WTC11 (cell line): ENCODE data around the gene UNC119. TPM values are rescaled to one million over a fixed set of nuclear protein-coding genes. Genes with fewer than 3 reads are reported as not detected.

Experiments
- ATAC-seq: fragments of 200-7000 bp; cut with Tn5 transposase; 2 replicates; pipeline ENCODE4 v1.10.0; 2021; ENCODE audit warnings: mild to moderate bottlenecking, moderate library complexity
- CTCF ChIA-PET: fragments of 300-600 bp; sonication (Branson Sonifier 250); formaldehyde crosslinking; loops from one replicate; lab custom pipeline; 2021; ENCODE audit warnings: antibody characterized with exemption; lab: Charles Lee
- POLR2A ChIA-PET: fragments of 350-600 bp; sonication (Branson Sonifier 250); formaldehyde crosslinking; loops from one replicate; lab custom pipeline; 2021; ENCODE audit warnings: antibody characterized with exemption; lab: Charles Lee
- DNase-seq: peaks from one replicate; pipeline ENCODE4 v3.0.0; 2021; ENCODE audit warnings: low spot score
- H3K27ac Mint-ChIP-seq: 2 replicates; pipeline ENCODE4 v1.8.0; 2021; ENCODE audit warnings: mixed read lengths
- H3K27me3 Mint-ChIP-seq: 2 replicates; pipeline ENCODE4 v1.8.0; 2021; ENCODE audit warnings: low read depth, mild to moderate bottlenecking, moderate library complexity, mixed read lengths
- H3K36me3 Mint-ChIP-seq: 2 replicates; pipeline ENCODE4 v1.8.0; 2021; ENCODE audit warnings: mixed read lengths
- H3K4me1 Mint-ChIP-seq: 2 replicates; pipeline ENCODE4 v1.8.0; 2022; ENCODE audit warnings: mixed read lengths
- H3K4me3 Mint-ChIP-seq: 2 replicates; pipeline ENCODE4 v1.8.0; 2021; ENCODE audit warnings: mild to moderate bottlenecking, moderate library complexity, mixed read lengths
- H3K9me3 Mint-ChIP-seq: 2 replicates; pipeline ENCODE4 v1.8.0; 2021; ENCODE audit warnings: mixed read lengths
- CREM ChIP-seq: sonication (generic); formaldehyde crosslinking; IDR thresholded peaks from 2 replicates; pipeline ENCODE4 v1.8.1; 2022; ENCODE audit warnings: mild to moderate bottlenecking, missing genetic modification reagents, moderate library complexity
- FOXP1 ChIP-seq: sonication (generic); formaldehyde crosslinking; IDR thresholded peaks from 2 replicates; pipeline ENCODE4 v1.8.0; 2022; ENCODE audit warnings: missing genetic modification reagents, mild to moderate bottlenecking, moderate library complexity, borderline replicate concordance
- JAZF1 ChIP-seq: fragments of 250-450 bp; sonication (Bioruptor Pico); IDR thresholded peaks from 2 replicates; pipeline ENCODE4 v1.9.0; 2021; ENCODE audit warnings: moderate library complexity, mild to moderate bottlenecking, inconsistent platforms
- SMAD3 ChIP-seq: sonication (generic); formaldehyde crosslinking; IDR thresholded peaks from 2 replicates; pipeline ENCODE4 v1.8.0; 2022; ENCODE audit warnings: missing genetic modification reagents, mild to moderate bottlenecking, borderline replicate concordance
- TCF7 ChIP-seq: sonication (generic); formaldehyde crosslinking; IDR thresholded peaks from 2 replicates; pipeline ENCODE4 v1.8.0; 2022; ENCODE audit warnings: mild to moderate bottlenecking, low read depth, missing genetic modification reagents, moderate library complexity
- ZNF219 ChIP-seq: sonication (generic); formaldehyde crosslinking; IDR thresholded peaks from 2 replicates; pipeline ENCODE4 v1.8.0; 2023; ENCODE audit warnings: missing genetic modification reagents, mild to moderate bottlenecking, borderline replicate concordance
- total RNA-seq: library from RNA; stranded (reverse); gene quantifications from 3 replicates; pipeline ENCODE4 v1.2.3, GENCODE V29; 2021
- TF ChIP-seq, protein P1 (sequence below): sonication (generic); formaldehyde crosslinking; IDR thresholded peaks from 2 replicates; pipeline ENCODE4 v1.8.1; 2023; ENCODE audit warnings: mild to moderate bottlenecking, missing genetic modification reagents
- TF ChIP-seq, protein P2 (sequence below): sonication (generic); formaldehyde crosslinking; IDR thresholded peaks from 2 replicates; pipeline ENCODE4 v1.8.1; 2022; ENCODE audit warnings: mild to moderate bottlenecking, missing genetic modification reagents, moderate library complexity, borderline replicate concordance
- TF ChIP-seq, protein P3 (sequence below): fragments of 200-600 bp; IDR thresholded peaks from 2 replicates; pipeline ENCODE4 v1.8.0; 2022; ENCODE audit warnings: antibody characterized with exemption

The UNC119 gene
- total RNA-seq, 1 experiment from 2014 or later = 59.6 TPM

DNA sequence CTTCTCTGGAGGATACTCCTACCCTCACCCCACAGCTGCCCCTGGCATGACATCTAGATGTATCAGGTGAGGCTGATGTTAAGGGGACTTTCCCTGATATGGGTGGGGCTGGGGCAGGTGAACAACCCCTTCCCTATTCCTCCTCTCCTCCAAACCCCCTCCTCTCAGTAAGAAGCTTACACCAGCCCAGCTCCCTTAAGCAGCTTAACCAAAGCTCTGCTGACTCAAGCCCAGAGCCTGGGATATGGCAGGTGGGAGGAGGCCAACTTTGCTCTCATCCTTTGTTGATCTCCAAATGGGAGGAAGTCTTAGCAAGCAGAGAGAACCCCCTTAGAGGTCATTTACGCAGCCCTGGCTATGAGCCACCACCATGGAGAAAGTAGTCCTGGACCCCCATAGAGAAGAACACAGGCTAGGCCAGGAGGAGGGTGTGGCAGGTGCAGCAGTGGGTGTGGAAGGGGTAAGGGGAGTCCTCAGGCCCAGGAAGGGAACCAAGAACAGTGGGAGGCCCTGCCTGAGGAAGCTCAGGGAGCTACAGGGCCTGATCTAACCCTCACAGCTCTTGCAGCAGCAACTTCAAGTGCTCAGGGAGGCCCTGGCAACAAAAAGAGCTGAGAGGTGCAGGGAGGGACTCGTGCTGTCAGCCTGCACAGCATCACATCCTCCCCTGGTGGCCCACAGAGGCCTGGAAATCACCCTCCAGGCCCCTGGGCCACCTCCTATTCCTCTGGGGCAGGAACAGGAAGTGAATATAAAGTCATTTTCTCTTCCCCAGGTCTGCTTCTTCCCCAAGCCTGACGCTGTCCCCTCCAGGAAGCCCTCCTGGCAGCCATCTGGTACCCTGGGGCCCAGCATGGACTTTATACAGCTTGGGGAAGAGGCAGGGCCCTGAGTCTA lies 2.9 kb downstream of the UNC119 start:
- H3K36me3 Mint-ChIP-seq = peaks cover 10% of the 10 kb centered on the region
- no peak overlapping the region for H3K27ac Mint-ChIP-seq
- H3K27me3 Mint-ChIP-seq = no peaks in the 10 kb centered on the region
- DNase-seq (no peak), ATAC-seq (no peak)
- POLR2A ChIA-PET = no interaction called here
- CTCF ChIA-PET = interaction anchor here (0.7 to 5.2 kb wide), 7 partner anchors 8 to 214 kb away, joined by 3 to 26 read pairs (median 4); partner anchors contain the start of genes ALDOC, IFT20 and TNFAIP1
- H3K4me3 Mint-ChIP-seq = no peak overlapping the region
- H3K9me3 Mint-ChIP-seq = no peaks in the 10 kb centered on the region
- TF ChIP-seq JAZF1 (CRISPR knock-in tag) = no peak
- TF ChIP-seq TCF7 (CRISPR knock-in tag) = no peak
- TF ChIP-seq, all 79 proteins: peak for 0
- peaks cover 34% of the 10 kb centered on the region for H3K4me1 Mint-ChIP-seq

DNA sequence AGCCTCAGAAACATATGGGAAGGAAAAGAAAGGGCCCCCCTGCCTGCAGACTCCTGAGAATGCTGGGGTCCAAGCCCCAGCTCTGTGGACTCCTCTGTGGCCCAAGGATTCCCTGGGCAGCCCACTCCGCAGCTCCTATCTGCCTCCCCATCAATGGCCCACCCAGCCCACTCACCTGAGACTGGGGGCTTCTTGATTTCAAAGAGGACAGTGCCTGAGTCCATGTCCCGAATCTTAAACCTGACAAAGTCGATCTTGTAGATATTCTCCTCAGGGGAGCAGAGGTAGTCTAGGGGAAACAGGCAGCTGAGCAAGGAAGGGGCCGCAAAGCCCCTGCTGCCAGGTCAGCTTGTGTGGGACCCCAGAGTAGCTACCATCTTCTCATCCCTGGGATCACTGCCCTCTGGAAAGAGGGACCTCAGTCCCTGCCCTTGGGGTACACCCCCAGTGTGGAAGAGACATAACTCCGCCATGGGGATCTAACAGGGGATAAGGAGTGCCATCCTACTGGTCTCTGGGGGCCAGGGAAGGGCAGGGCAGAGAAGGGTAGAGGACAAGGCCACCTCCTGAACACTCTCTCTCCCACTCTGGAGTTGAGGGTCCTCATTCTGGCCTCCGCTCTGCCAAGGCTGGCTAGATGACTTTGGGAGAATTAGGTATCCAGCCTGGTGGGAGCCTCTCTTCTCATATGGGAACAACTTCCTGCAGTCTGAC lies 3.9 kb downstream of the UNC119 start:
- Mint-ChIP-seq H3K4me3 (no peak overlapping the region), H3K4me1 (peaks cover 39% of the 10 kb centered on the region), H3K27ac (no peak overlapping the region), H3K36me3 (peaks cover 1% of the 10 kb centered on the region), H3K27me3 (no peaks in the 10 kb centered on the region), H3K9me3 (no peaks in the 10 kb centered on the region)
- DNase-seq (no peak), ATAC-seq (no peak)
- ChIA-PET CTCF (interaction anchor here (0.6 to 5.2 kb wide), 10 partner anchors 17 to 213 kb away, joined by 3 to 26 read pairs (median 4); partner anchors contain the start of genes ALDOC, IFT20, PIGS and TNFAIP1), POLR2A (no interaction called here)
- TF ChIP-seq ZNF219 = no peak
- TF ChIP-seq, protein P1, sequence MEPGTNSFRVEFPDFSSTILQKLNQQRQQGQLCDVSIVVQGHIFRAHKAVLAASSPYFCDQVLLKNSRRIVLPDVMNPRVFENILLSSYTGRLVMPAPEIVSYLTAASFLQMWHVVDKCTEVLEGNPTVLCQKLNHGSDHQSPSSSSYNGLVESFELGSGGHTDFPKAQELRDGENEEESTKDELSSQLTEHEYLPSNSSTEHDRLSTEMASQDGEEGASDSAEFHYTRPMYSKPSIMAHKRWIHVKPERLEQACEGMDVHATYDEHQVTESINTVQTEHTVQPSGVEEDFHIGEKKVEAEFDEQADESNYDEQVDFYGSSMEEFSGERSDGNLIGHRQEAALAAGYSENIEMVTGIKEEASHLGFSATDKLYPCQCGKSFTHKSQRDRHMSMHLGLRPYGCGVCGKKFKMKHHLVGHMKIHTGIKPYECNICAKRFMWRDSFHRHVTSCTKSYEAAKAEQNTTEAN (CRISPR knock-in tag) = no peak
- TF ChIP-seq SMAD3 (CRISPR knock-in tag) = no peak
- no peak for TF ChIP-seq CREM (CRISPR knock-in tag)

DNA sequence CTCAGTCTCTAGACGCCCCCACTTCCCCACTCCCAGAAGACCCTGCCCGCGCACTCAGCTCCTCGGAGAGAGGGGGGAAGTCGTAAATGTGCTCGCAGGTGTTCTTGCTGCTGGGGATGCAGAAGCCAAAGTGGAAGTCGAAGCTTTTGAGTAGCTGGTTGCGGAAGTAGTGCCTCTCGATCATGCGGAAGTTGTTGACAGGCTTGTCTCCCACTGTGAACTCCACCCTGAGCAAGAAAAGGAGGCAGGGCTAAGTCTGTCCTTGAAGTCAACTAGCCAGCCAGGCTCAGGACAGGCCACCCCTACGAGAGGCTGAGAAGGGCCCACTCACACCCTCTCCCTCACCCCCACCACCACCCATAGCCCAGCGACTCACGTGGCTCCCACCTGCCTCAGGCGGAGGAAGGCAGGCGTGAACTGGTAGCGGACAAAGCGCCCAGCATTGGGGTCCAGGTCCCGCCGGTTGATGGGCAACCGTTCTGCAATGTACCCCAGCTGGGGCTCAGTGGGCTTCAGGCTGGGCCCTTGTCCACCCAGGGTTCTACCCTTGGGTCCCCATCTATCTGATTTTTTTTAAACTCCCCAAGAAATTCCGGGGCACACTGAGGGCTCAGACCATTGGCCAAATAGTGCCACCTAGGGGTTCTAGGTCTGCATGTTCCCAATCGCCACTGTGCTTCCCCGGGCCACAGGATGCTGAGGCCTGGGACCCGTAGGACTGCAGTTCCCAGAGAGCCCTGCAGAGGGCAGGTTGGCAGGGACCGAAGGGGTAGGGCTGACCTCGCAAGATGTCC lies 4.6 kb downstream of the UNC119 start:
- Mint-ChIP-seq H3K36me3 (no peaks in the 10 kb centered on the region), H3K27ac (no peak overlapping the region), H3K4me3 (no peak overlapping the region), H3K27me3 (no peaks in the 10 kb centered on the region), H3K4me1 (peaks cover 34% of the 10 kb centered on the region), H3K9me3 (no peaks in the 10 kb centered on the region)
- POLR2A ChIA-PET = no interaction called here
- ATAC-seq (peak; percentile 70), DNase-seq (peak; percentile 93)
- TF ChIP-seq, protein P2, sequence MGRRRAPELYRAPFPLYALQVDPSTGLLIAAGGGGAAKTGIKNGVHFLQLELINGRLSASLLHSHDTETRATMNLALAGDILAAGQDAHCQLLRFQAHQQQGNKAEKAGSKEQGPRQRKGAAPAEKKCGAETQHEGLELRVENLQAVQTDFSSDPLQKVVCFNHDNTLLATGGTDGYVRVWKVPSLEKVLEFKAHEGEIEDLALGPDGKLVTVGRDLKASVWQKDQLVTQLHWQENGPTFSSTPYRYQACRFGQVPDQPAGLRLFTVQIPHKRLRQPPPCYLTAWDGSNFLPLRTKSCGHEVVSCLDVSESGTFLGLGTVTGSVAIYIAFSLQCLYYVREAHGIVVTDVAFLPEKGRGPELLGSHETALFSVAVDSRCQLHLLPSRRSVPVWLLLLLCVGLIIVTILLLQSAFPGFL (CRISPR knock-in tag) = no peak
- 0 out of 2 replicates have a peak, but pooled peaks have one; percentile 35 for TF ChIP-seq FOXP1 (CRISPR knock-in tag)
- TF ChIP-seq, protein P3, sequence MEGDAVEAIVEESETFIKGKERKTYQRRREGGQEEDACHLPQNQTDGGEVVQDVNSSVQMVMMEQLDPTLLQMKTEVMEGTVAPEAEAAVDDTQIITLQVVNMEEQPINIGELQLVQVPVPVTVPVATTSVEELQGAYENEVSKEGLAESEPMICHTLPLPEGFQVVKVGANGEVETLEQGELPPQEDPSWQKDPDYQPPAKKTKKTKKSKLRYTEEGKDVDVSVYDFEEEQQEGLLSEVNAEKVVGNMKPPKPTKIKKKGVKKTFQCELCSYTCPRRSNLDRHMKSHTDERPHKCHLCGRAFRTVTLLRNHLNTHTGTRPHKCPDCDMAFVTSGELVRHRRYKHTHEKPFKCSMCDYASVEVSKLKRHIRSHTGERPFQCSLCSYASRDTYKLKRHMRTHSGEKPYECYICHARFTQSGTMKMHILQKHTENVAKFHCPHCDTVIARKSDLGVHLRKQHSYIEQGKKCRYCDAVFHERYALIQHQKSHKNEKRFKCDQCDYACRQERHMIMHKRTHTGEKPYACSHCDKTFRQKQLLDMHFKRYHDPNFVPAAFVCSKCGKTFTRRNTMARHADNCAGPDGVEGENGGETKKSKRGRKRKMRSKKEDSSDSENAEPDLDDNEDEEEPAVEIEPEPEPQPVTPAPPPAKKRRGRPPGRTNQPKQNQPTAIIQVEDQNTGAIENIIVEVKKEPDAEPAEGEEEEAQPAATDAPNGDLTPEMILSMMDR = peak; percentile 92
- CTCF ChIA-PET = interaction anchor here (0.6 to 5.2 kb wide), 16 partner anchors 13 to 213 kb away, joined by 3 to 26 read pairs (median 4); partner anchors contain the start of genes ALDOC, BLTP2, IFT20 and PIGS
